GM10266 (cell line): ENCODE data around the gene ZNF316.

Experiments used
- DNase-seq: peaks from one replicate; pipeline ENCODE4 v3.0.0; 2012; ENCODE audit errors: extremely low spot score
- CTCF ChIP-seq: IDR thresholded peaks from 2 replicates; pipeline ENCODE4 v1.5.1; 2012; ENCODE audit warnings: mild to moderate bottlenecking, low read depth; ENCODE audit not compliant: control insufficient read depth, insufficient read depth; ENCODE audit errors: missing control alignments

The ZNF316 gene

GRCh38 chr7:6636741-6637543, at the start of gene ZNF316:
ZNF316 (plus strand) TSS chr7:6637318; CDS start chr7:6642410, 5,092 bp downstream.
- DNase-seq: peak; percentile 97
- TF ChIP-seq CTCF: no peak

GRCh38 chr7:6588566-6588965, 48.6 kb upstream of the ZNF316 start:
- TF ChIP-seq CTCF: no peak
- DNase-seq: no peak

- no peak for TF ChIP-seq CTCF
- peak; percentile 19 for DNase-seq
Observed at GRCh38 chr7:6589151-6589828, 47.8 kb upstream of the ZNF316 start.

GRCh38 chr7:6589829-6590644, 47.1 kb upstream of the ZNF316 start, which contains the start of gene INTS15:
INTS15 (plus strand) TSS chr7:6590021; CDS start chr7:6590284, 263 bp downstream.
- peak; percentile 92 for TF ChIP-seq CTCF
- DNase-seq: peak; percentile 95

GRCh38 chr7:6590645-6591110, 46.4 kb upstream of the ZNF316 start:
- TF ChIP-seq CTCF: no peak

GRCh38 chr7:6600093-6600492, 37.0 kb upstream of the ZNF316 start:
- TF ChIP-seq CTCF: no peak
- no peak for DNase-seq

More at GRCh38 chr7:6590645-6591110, 46.4 kb upstream of the ZNF316 start:
- peak; percentile 67 for DNase-seq

GRCh38 chr7:6604458-6604857, 32.7 kb upstream of the ZNF316 start:
- no peak for DNase-seq
- no peak for TF ChIP-seq CTCF
